SK-N-SH treated with all-trans-retinoic acid at 6 μM for 48 hours (cell line): Measurements from ENCODE around the gene ARGLU1.

Source experiments
- ATAC-seq: fragments of 200-7000 bp; cut with Tn5 transposase; 3 replicates; pipeline ENCODE4 v1.9.1; 2020; ENCODE audit warnings: mild to moderate bottlenecking, moderate library complexity
- ARNTL ChIP-seq: fragments of 450-650 bp; formaldehyde crosslinking; IDR thresholded peaks from 2 replicates; pipeline ENCODE4 v1.5.0; 2020; ENCODE audit warnings: low read depth, mild to moderate bottlenecking, moderate library complexity, borderline replicate concordance
- BACH2 ChIP-seq: fragments of 250-450 bp; sonication (Bioruptor Pico); IDR thresholded peaks from 2 replicates; pipeline ENCODE4 v1.9.0; 2021; ENCODE audit warnings: mild to moderate bottlenecking, borderline replicate concordance
- CSDC2 ChIP-seq: fragments of 250-450 bp; sonication (Bioruptor Pico); IDR thresholded peaks from 2 replicates; pipeline ENCODE4 v1.5.0; 2020; ENCODE audit warnings: mild to moderate bottlenecking, moderate library complexity
- CSRNP3 ChIP-seq: fragments of 250-450 bp; sonication (Bioruptor Pico); IDR thresholded peaks from 2 replicates; pipeline ENCODE4 v1.5.1; 2021; ENCODE audit warnings: mild to moderate bottlenecking, moderate library complexity
- ESRRG ChIP-seq: fragments of 250-450 bp; sonication (Bioruptor Pico); IDR thresholded peaks from 2 replicates; pipeline ENCODE4 v1.6.1; 2021; ENCODE audit warnings: mild to moderate bottlenecking
- GLIS3 ChIP-seq: fragments of 250-450 bp; sonication (Bioruptor Pico); IDR thresholded peaks from 2 replicates; pipeline ENCODE4 v1.5.0; 2020; ENCODE audit warnings: mild to moderate bottlenecking, moderate library complexity
- ISL1 ChIP-seq: fragments of 250-450 bp; sonication (Bioruptor Pico); IDR thresholded peaks from 2 replicates; pipeline ENCODE4 v2.1.2; 2022; ENCODE audit warnings: mild to moderate bottlenecking, moderate library complexity
- OSR1 ChIP-seq: fragments of 250-450 bp; sonication (Bioruptor Pico); IDR thresholded peaks from 2 replicates; pipeline ENCODE4 v1.8.0; 2022; ENCODE audit warnings: moderate library complexity, mild to moderate bottlenecking, inconsistent platforms
- PPARA ChIP-seq: fragments of 250-450 bp; sonication (Bioruptor Pico); IDR thresholded peaks from 2 replicates; pipeline ENCODE4 v1.5.0; 2020; ENCODE audit warnings: mild to moderate bottlenecking, borderline replicate concordance
- RARB ChIP-seq: fragments of 250-450 bp; sonication (Bioruptor Pico); IDR thresholded peaks from 2 replicates; pipeline ENCODE4 v1.8.0; 2021; ENCODE audit warnings: mild to moderate bottlenecking, moderate library complexity
- SNAI2 ChIP-seq: fragments of 250-450 bp; sonication (Bioruptor Pico); IDR thresholded peaks from 2 replicates; pipeline ENCODE4 v1.5.0; 2020; ENCODE audit warnings: mild to moderate bottlenecking, moderate library complexity
- TCF4 ChIP-seq: fragments of 250-450 bp; sonication (Bioruptor Pico); IDR thresholded peaks from 2 replicates; pipeline ENCODE4 v1.8.0; 2021; ENCODE audit warnings: mild to moderate bottlenecking, moderate library complexity, borderline replicate concordance
- TOX ChIP-seq: fragments of 250-450 bp; sonication (Bioruptor Pico); IDR thresholded peaks from 2 replicates; pipeline ENCODE4 v1.8.0; 2021; ENCODE audit warnings: mild to moderate bottlenecking, moderate library complexity, borderline replicate concordance
- ZC3H10 ChIP-seq: fragments of 250-450 bp; sonication (Bioruptor Pico); IDR thresholded peaks from 2 replicates; pipeline ENCODE4 v1.5.1; 2021; ENCODE audit warnings: mild to moderate bottlenecking, moderate library complexity
- ZFP3 ChIP-seq: fragments of 250-450 bp; sonication (Bioruptor Pico); IDR thresholded peaks from 2 replicates; pipeline ENCODE4 v1.5.0; 2020; ENCODE audit warnings: mild to moderate bottlenecking, moderate library complexity
- ZFP30 ChIP-seq: fragments of 450-650 bp; formaldehyde crosslinking; IDR thresholded peaks from 2 replicates; pipeline ENCODE4 v1.5.0; 2022; ENCODE audit warnings: mild to moderate bottlenecking, moderate library complexity
- ZNF565 ChIP-seq: fragments of 450-650 bp; formaldehyde crosslinking; conservative IDR thresholded peaks from 2 replicates; pipeline ENCODE4 v1.5.0; 2020; ENCODE audit warnings: low read depth, mild to moderate bottlenecking, moderate library complexity
- ZNF8 ChIP-seq: fragments of 450-650 bp; formaldehyde crosslinking; IDR thresholded peaks from 2 replicates; pipeline ENCODE4 v1.5.0; 2020; ENCODE audit warnings: mild to moderate bottlenecking, moderate library complexity
- TF ChIP-seq, protein P1 (sequence below): fragments of 250-450 bp; sonication (Bioruptor Pico); IDR thresholded peaks from 2 replicates; pipeline ENCODE4 v1.5.1; 2020; ENCODE audit warnings: low read depth, mild to moderate bottlenecking, moderate library complexity
- TF ChIP-seq, protein P2 (sequence below): fragments of 250-450 bp; sonication (Bioruptor Pico); IDR thresholded peaks from 2 replicates; pipeline ENCODE4 v1.8.0; 2021; ENCODE audit warnings: low read depth, mild to moderate bottlenecking, moderate library complexity, borderline replicate concordance
- TF ChIP-seq, protein P3 (sequence below): fragments of 250-450 bp; sonication (Bioruptor Pico); IDR thresholded peaks from 2 replicates; pipeline ENCODE4 v1.5.0; 2020; ENCODE audit warnings: mild to moderate bottlenecking, moderate library complexity

ARGLU1 gene

GRCh38 chr13:106575896-106576295 lies 8.0 kb upstream of the ARGLU1 start:
- no peak for TF ChIP-seq TOX
- TF ChIP-seq PPARA (CRISPR knock-in tag), result no peak
- TF ChIP-seq, protein P1, sequence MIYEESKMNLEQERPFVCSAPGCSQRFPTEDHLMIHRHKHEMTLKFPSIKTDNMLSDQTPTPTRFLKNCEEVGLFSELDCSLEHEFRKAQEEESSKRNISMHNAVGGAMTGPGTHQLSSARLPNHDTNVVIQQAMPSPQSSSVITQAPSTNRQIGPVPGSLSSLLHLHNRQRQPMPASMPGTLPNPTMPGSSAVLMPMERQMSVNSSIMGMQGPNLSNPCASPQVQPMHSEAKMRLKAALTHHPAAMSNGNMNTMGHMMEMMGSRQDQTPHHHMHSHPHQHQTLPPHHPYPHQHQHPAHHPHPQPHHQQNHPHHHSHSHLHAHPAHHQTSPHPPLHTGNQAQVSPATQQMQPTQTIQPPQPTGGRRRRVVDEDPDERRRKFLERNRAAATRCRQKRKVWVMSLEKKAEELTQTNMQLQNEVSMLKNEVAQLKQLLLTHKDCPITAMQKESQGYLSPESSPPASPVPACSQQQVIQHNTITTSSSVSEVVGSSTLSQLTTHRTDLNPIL (CRISPR knock-in tag), result no peak
- TF ChIP-seq ZNF8 (CRISPR knock-in tag), result no peak
- TF ChIP-seq CSDC2, result no peak
- TF ChIP-seq, protein P2, sequence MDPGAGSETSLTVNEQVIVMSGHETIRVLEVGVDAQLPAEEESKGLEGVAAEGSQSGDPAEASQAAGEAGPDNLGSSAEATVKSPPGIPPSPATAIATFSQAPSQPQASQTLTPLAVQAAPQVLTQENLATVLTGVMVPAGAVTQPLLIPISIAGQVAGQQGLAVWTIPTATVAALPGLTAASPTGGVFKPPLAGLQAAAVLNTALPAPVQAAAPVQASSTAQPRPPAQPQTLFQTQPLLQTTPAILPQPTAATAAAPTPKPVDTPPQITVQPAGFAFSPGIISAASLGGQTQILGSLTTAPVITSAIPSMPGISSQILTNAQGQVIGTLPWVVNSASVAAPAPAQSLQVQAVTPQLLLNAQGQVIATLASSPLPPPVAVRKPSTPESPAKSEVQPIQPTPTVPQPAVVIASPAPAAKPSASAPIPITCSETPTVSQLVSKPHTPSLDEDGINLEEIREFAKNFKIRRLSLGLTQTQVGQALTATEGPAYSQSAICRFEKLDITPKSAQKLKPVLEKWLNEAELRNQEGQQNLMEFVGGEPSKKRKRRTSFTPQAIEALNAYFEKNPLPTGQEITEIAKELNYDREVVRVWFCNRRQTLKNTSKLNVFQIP, result no peak
- no peak for ATAC-seq

DNA sequence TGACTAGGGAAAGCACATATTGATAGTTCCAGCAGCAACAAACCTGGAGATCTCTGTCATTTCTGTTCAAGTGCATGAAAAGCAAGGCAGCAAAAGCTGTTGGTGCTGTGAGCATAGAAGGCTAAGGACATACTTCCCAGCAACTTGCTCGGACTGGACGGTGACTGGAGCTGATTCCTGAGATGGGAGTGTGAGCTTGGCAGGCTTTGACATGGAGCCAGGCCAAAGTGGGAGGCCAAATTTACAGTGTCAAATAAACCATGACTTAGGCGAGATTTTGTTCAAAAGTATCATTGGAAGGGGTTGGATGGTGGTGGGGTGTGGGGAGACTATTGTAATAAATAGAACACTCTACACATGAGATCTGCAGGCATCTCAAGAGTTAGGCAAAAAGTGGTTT lies 5.9 kb upstream of the ARGLU1 start:
- ATAC-seq, result no peak
- TF ChIP-seq ZNF565 (CRISPR knock-in tag) (no peak), CSDC2 (no peak), RARB (CRISPR knock-in tag) (no peak)

DNA sequence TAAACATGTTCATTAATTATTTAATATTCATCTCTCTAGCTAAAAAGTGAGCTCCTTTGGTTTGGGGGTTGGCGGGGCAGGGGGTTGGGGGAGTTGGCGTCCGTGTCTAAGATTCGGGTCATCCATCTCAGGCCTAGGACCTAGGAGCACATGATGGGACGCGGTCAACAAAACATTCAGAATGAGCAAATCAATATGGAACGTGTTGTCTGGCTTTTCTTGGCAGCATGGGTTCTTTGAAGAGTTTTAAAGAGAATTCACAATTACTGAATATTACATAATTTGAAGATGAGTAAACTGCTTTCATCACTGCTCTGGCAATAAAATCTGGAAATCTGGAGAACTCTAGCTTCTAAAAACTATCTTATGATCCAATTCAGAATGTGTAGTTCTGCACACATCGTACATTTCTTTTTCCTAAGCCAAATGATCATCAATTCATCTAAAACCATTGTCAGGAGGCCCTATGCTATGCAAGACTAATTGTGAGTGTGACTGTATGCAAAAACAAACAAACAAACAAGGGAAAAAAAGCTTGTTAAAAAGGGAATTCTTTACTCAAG lies 5.4 kb upstream of the ARGLU1 start:
- TF ChIP-seq ZNF8 (CRISPR knock-in tag), result no peak
- no peak for TF ChIP-seq RARB (CRISPR knock-in tag)
- TF ChIP-seq ESRRG, result no peak
- TF ChIP-seq ZNF565 (CRISPR knock-in tag), result no peak
- no peak for TF ChIP-seq ARNTL (CRISPR knock-in tag)
- TF ChIP-seq ZFP30 (CRISPR knock-in tag), result no peak
- no peak for TF ChIP-seq SNAI2 (CRISPR knock-in tag)
- TF ChIP-seq ZC3H10 (CRISPR knock-in tag), result no peak
- TF ChIP-seq ZFP3 (CRISPR knock-in tag), result no peak
- TF ChIP-seq, protein P2, result no peak
- TF ChIP-seq TOX, result no peak
- TF ChIP-seq GLIS3 (CRISPR knock-in tag), result no peak
- TF ChIP-seq TCF4 (CRISPR knock-in tag), result no peak
- no peak for TF ChIP-seq OSR1 (CRISPR knock-in tag)
- TF ChIP-seq ISL1 (CRISPR knock-in tag), result no peak
- no peak for TF ChIP-seq CSDC2
- TF ChIP-seq, protein P3, sequence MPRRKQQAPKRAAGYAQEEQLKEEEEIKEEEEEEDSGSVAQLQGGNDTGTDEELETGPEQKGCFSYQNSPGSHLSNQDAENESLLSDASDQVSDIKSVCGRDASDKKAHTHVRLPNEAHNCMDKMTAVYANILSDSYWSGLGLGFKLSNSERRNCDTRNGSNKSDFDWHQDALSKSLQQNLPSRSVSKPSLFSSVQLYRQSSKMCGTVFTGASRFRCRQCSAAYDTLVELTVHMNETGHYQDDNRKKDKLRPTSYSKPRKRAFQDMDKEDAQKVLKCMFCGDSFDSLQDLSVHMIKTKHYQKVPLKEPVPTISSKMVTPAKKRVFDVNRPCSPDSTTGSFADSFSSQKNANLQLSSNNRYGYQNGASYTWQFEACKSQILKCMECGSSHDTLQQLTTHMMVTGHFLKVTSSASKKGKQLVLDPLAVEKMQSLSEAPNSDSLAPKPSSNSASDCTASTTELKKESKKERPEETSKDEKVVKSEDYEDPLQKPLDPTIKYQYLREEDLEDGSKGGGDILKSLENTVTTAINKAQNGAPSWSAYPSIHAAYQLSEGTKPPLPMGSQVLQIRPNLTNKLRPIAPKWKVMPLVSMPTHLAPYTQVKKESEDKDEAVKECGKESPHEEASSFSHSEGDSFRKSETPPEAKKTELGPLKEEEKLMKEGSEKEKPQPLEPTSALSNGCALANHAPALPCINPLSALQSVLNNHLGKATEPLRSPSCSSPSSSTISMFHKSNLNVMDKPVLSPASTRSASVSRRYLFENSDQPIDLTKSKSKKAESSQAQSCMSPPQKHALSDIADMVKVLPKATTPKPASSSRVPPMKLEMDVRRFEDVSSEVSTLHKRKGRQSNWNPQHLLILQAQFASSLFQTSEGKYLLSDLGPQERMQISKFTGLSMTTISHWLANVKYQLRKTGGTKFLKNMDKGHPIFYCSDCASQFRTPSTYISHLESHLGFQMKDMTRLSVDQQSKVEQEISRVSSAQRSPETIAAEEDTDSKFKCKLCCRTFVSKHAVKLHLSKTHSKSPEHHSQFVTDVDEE, result no peak
- TF ChIP-seq BACH2 (CRISPR knock-in tag), result no peak
- no peak for TF ChIP-seq CSRNP3 (CRISPR knock-in tag)
- no peak for ATAC-seq
